GM23338 (cell line): ENCODE data around the gene PNP. TPM values are rescaled to one million over a fixed set of nuclear protein-coding genes. Genes with fewer than 3 reads are reported as not detected.

Experiments
- ATAC-seq: fragments of 200-7000 bp; cut with Tn5 transposase; 3 replicates; pipeline ENCODE4 v1.9.1; 2020
- DNase-seq: peaks from one replicate; pipeline ENCODE4 v3.0.0-alpha.2; 2015; ENCODE audit warnings: low spot score
- H2AFZ ChIP-seq: fragments of 200-600 bp; sonication (generic); 2 replicates; pipeline ENCODE4 v1.8.0; 2016; ENCODE audit warnings: antibody characterized with exemption, mild to moderate bottlenecking, moderate library complexity
- H3F3A ChIP-seq: fragments of 200-600 bp; sonication (generic); replicated peaks from 2 replicates; pipeline ENCODE4 v1.8.0; 2017; ENCODE audit warnings: antibody characterized with exemption, mixed run types, low read depth
- H3K27ac ChIP-seq: fragments of 200-600 bp; sonication (generic); 2 replicates; pipeline ENCODE4 v1.6.1; 2016; ENCODE audit warnings: low read depth
- H3K27me3 ChIP-seq: fragments of 200-600 bp; sonication (generic); 2 replicates; pipeline ENCODE4 v1.8.0; 2016; ENCODE audit warnings: mild to moderate bottlenecking, mixed run types, moderate library complexity; ENCODE audit not compliant: insufficient read depth
- H3K36me3 ChIP-seq: fragments of 200-600 bp; sonication (generic); 2 replicates; pipeline ENCODE4 v1.8.0; 2016; ENCODE audit warnings: mild to moderate bottlenecking; ENCODE audit not compliant: insufficient read depth
- H3K4me1 ChIP-seq: fragments of 200-600 bp; sonication (generic); 2 replicates; pipeline ENCODE4 v1.8.0; 2016; ENCODE audit warnings: mild to moderate bottlenecking, moderate library complexity; ENCODE audit not compliant: insufficient read depth
- H3K4me2 ChIP-seq: fragments of 200-600 bp; sonication (generic); 2 replicates; pipeline ENCODE4 v1.7.1; 2017; ENCODE audit warnings: mixed run types
- H3K4me3 ChIP-seq: fragments of 200-600 bp; sonication (generic); 2 replicates; pipeline ENCODE4 v1.6.1; 2016; ENCODE audit warnings: mixed run types
- H3K79me2 ChIP-seq: fragments of 200-600 bp; sonication (generic); replicated peaks from 2 replicates; pipeline ENCODE4 v1.8.0; 2017; ENCODE audit warnings: mild to moderate bottlenecking; ENCODE audit not compliant: insufficient read depth
- H3K9me2 ChIP-seq: fragments of 200-600 bp; sonication (generic); 2 replicates; pipeline ENCODE4 v1.8.0; 2017; ENCODE audit not compliant: insufficient read depth
- H4K20me1 ChIP-seq: fragments of 200-600 bp; sonication (generic); replicated peaks from 2 replicates; pipeline ENCODE4 v1.8.0; 2017; ENCODE audit warnings: mild to moderate bottlenecking; ENCODE audit not compliant: insufficient read depth
- H3K27ac Mint-ChIP-seq: 2 replicates; pipeline ENCODE4 v1.8.0; 2020; ENCODE audit warnings: inconsistent platforms, mild to moderate bottlenecking, moderate library complexity, mixed read lengths
- H3K27me3 Mint-ChIP-seq: 3 replicates; pipeline ENCODE4 v1.8.0; 2022; ENCODE audit warnings: low read depth, mild to moderate bottlenecking, moderate library complexity, mixed read lengths, inconsistent platforms; ENCODE audit not compliant: insufficient read depth, poor library complexity
- H3K36me3 Mint-ChIP-seq: 3 replicates; pipeline ENCODE4 v1.8.0; 2021; ENCODE audit warnings: low read depth, mild to moderate bottlenecking, inconsistent platforms, moderate library complexity, mixed read lengths
- H3K4me1 Mint-ChIP-seq: 3 replicates; pipeline ENCODE4 v1.8.0; 2020; ENCODE audit warnings: mild to moderate bottlenecking, inconsistent platforms, mixed read lengths
- H3K4me3 Mint-ChIP-seq: 3 replicates; pipeline ENCODE4 v1.8.0; 2021; ENCODE audit warnings: moderate library complexity, mild to moderate bottlenecking, inconsistent platforms, mixed read lengths
- H3K9me3 Mint-ChIP-seq: 3 replicates; pipeline ENCODE4 v1.8.0; 2020; ENCODE audit warnings: moderate library complexity, mild to moderate bottlenecking, inconsistent platforms, mixed read lengths
- CREB1 ChIP-seq: fragments of 250-450 bp; sonication (Bioruptor Pico); IDR thresholded peaks from 2 replicates; pipeline ENCODE4 v1.5.0; 2020; ENCODE audit warnings: low read depth, mild to moderate bottlenecking, moderate library complexity
- ETS1 ChIP-seq: IDR thresholded peaks from 2 replicates; pipeline ENCODE4 v1.6.1; 2016; ENCODE audit warnings: antibody characterized with exemption
- EZH2 ChIP-seq: fragments of 200-600 bp; sonication (generic); IDR thresholded peaks from one replicate; pipeline ENCODE4 v1.8.0; 2017; ENCODE audit warnings: antibody characterized with exemption, mild to moderate bottlenecking, low read depth; ENCODE audit not compliant: unreplicated experiment
- EZH2phosphoT487 ChIP-seq: fragments of 200-600 bp; sonication (generic); IDR thresholded peaks from one replicate; pipeline ENCODE4 v1.8.1; 2018; ENCODE audit warnings: antibody characterized with exemption; ENCODE audit not compliant: unreplicated experiment
- JUNB ChIP-seq: IDR thresholded peaks from one replicate; pipeline ENCODE4 v1.6.1; 2016; ENCODE audit warnings: antibody characterized with exemption; ENCODE audit not compliant: unreplicated experiment
- NANOG ChIP-seq: IDR thresholded peaks from 2 replicates; pipeline ENCODE4 v1.6.1; 2016; ENCODE audit warnings: antibody characterized with exemption, borderline replicate concordance
- STAT1 ChIP-seq: IDR thresholded peaks from one replicate; pipeline ENCODE4 v1.6.1; 2016; ENCODE audit warnings: antibody characterized with exemption; ENCODE audit not compliant: unreplicated experiment
- ZNF114 ChIP-seq: fragments of 250-450 bp; sonication (Bioruptor Pico); IDR thresholded peaks from 2 replicates; pipeline ENCODE4 v1.5.0; 2020; ENCODE audit warnings: mild to moderate bottlenecking, moderate library complexity
- ZNF331 ChIP-seq: fragments of 250-450 bp; sonication (Bioruptor Pico); IDR thresholded peaks from 2 replicates; pipeline ENCODE4 v1.5.0; 2020; ENCODE audit warnings: low read depth, mild to moderate bottlenecking, moderate library complexity
- ZNF462 ChIP-seq: fragments of 250-450 bp; sonication (Bioruptor Pico); IDR thresholded peaks from 2 replicates; pipeline ENCODE4 v1.5.0; 2020; ENCODE audit warnings: mild to moderate bottlenecking, moderate library complexity
- polyA plus RNA-seq: library from polyadenylated mRNA; unstranded; fragments of >200 nt; fragmentation: Nextera tagmentation; extraction: Ambion mirVana; gene quantifications from 2 replicates; pipeline ENCODE4 v1.2.1, GENCODE V29; 2016
- total RNA-seq: library from RNA; depleted of rRNA; stranded (reverse); fragments of >200 nt; shearing (Covaris generic); gene quantifications from 2 replicates; pipeline ENCODE4 v1.2.3, GENCODE V29; 2014
- TF ChIP-seq, protein P1 (sequence below): IDR thresholded peaks from one replicate; pipeline ENCODE4 v1.6.1; 2018; ENCODE audit warnings: antibody characterized with exemption; ENCODE audit not compliant: unreplicated experiment
- TF ChIP-seq, protein P2 (sequence below), 2 experiments: fragments of 200-600 bp in 1 of 2; sonication (generic) in 1 of 2; conservative IDR thresholded peaks; 2 replicates each; pipeline versions ENCODE4 v1.5.1 to v1.6.1; 2016 to 2017; ENCODE audit warnings: antibody characterized with exemption in 2 of 2, low read depth in 2 of 2, mild to moderate bottlenecking in 2 of 2, moderate library complexity in 1 of 2

PNP gene
- total and polyA plus RNA-seq, 2 experiments from 2014 or later: 60.7 to 102 TPM

GRCh38 chr14:20508367-20508766 lies 39.2 kb downstream of the PNP start (continued):
- TF ChIP-seq, protein P1, sequence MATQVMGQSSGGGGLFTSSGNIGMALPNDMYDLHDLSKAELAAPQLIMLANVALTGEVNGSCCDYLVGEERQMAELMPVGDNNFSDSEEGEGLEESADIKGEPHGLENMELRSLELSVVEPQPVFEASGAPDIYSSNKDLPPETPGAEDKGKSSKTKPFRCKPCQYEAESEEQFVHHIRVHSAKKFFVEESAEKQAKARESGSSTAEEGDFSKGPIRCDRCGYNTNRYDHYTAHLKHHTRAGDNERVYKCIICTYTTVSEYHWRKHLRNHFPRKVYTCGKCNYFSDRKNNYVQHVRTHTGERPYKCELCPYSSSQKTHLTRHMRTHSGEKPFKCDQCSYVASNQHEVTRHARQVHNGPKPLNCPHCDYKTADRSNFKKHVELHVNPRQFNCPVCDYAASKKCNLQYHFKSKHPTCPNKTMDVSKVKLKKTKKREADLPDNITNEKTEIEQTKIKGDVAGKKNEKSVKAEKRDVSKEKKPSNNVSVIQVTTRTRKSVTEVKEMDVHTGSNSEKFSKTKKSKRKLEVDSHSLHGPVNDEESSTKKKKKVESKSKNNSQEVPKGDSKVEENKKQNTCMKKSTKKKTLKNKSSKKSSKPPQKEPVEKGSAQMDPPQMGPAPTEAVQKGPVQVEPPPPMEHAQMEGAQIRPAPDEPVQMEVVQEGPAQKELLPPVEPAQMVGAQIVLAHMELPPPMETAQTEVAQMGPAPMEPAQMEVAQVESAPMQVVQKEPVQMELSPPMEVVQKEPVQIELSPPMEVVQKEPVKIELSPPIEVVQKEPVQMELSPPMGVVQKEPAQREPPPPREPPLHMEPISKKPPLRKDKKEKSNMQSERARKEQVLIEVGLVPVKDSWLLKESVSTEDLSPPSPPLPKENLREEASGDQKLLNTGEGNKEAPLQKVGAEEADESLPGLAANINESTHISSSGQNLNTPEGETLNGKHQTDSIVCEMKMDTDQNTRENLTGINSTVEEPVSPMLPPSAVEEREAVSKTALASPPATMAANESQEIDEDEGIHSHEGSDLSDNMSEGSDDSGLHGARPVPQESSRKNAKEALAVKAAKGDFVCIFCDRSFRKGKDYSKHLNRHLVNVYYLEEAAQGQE: no peak
- TF ChIP-seq ZNF462 (CRISPR knock-in tag): no peak
- no peak for TF ChIP-seq EZH2

DNA sequence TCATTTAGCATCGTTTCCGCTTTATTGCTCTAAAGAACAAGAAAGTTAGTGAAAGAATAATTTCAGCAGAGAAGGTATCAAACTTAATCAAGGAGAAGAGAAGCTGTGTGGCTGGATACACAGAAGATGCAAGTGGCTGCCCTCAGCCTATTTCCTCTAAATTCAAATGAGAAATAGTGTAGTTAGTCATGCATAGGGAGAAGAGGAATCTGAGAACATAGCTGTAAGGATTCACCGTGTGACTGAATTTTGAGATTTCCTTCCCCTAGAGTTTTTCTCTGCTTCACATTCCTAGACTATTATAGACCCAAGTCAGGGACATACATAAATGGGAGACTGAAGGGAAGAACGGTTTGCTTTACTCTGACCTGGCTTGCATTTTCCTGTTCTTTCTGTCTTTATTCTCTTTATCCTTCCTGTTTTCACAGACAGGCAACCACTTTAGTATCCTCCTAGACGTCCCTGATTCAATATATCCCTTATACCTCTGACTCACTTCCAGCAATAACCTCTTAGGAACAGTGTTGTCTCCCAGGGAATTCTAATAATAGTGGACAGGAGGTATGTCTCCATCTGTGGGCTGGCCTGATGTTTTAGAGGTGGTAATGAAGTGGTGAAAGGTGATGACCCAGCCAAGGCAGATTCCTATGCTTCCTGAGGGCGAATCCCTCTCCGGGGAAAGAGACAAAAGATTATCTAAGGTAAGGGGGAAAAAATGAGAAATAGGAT lies 43.1 kb downstream of the PNP start:
- H3K27ac ChIP-seq: no peak overlapping the region
- no peak overlapping the region for H3K4me2 ChIP-seq
- Mint-ChIP-seq H3K9me3 (no peaks in the 10 kb centered on the region; the same call in 2 of the 3 replicates), H3K27me3 (no peaks in the 10 kb centered on the region), H3K36me3 (no peaks in the 10 kb centered on the region; the same call in 2 of the 3 replicates), H3K27ac (no peak overlapping the region), H3K4me1 (peaks cover 5% of the 10 kb centered on the region; the same call in 2 of the 3 replicates), H3K4me3 (no peak overlapping the region)
- H4K20me1 ChIP-seq: no peaks in the 10 kb centered on the region
- ATAC-seq (no peak), DNase-seq (no peak)
- H3K4me1 ChIP-seq: 0 out of 2 replicates have a peak, but pooled peaks cover 11% of the 10 kb centered on the region
- peaks cover 2% of the 10 kb centered on the region; the same call in 1 of the 2 replicates for H3K9me2 ChIP-seq
- H3K79me2 ChIP-seq: no peaks in the 10 kb centered on the region
- no peak overlapping the region for H3K4me3 ChIP-seq
- H3F3A ChIP-seq: no peaks in the 10 kb centered on the region
- H3K27me3 ChIP-seq: no peaks in the 10 kb centered on the region
- peak overlapping the region; percentile 95 for H2AFZ ChIP-seq
- no peaks in the 10 kb centered on the region for H3K36me3 ChIP-seq
- no peak for TF ChIP-seq STAT1
- TF ChIP-seq ETS1: no peak
- no peak for TF ChIP-seq EZH2phosphoT487
- no peak for TF ChIP-seq ZNF114 (CRISPR knock-in tag)
- TF ChIP-seq EZH2: no peak
- TF ChIP-seq ZNF331 (CRISPR knock-in tag): no peak
- TF ChIP-seq NANOG: no peak
- TF ChIP-seq, protein P2, sequence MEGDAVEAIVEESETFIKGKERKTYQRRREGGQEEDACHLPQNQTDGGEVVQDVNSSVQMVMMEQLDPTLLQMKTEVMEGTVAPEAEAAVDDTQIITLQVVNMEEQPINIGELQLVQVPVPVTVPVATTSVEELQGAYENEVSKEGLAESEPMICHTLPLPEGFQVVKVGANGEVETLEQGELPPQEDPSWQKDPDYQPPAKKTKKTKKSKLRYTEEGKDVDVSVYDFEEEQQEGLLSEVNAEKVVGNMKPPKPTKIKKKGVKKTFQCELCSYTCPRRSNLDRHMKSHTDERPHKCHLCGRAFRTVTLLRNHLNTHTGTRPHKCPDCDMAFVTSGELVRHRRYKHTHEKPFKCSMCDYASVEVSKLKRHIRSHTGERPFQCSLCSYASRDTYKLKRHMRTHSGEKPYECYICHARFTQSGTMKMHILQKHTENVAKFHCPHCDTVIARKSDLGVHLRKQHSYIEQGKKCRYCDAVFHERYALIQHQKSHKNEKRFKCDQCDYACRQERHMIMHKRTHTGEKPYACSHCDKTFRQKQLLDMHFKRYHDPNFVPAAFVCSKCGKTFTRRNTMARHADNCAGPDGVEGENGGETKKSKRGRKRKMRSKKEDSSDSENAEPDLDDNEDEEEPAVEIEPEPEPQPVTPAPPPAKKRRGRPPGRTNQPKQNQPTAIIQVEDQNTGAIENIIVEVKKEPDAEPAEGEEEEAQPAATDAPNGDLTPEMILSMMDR (conservative IDR thresholded peaks at IDR 0.05; ENCODE audit: low read depth in 2 of 2): no peak
- no peak for TF ChIP-seq JUNB
- TF ChIP-seq CREB1 (CRISPR knock-in tag): no peak
